Stomach (tissue), 9 donors: Measurements from ENCODE around the gene INPP4B. TPM values are rescaled to one million over a fixed set of nuclear protein-coding genes. Genes with fewer than 3 reads are reported as not detected.

Source experiments
- DNase-seq, 2 donors: peaks; one replicate each; pipeline versions ENCODE4 v3.0.0 to v3.0.0-alpha.2; 2013 to 2019
- H3K27ac ChIP-seq, 5 donors: fragments of 200-600 bp in 4 of 5; sonication (generic) in 4 of 5; one replicate each; pipeline ENCODE4 v1.5.1; 2013 to 2019; ENCODE audit warnings: mild to moderate bottlenecking in 1 of 5, moderate library complexity in 1 of 5
- H3K27me3 ChIP-seq, 3 donors: fragments of 200-600 bp; sonication (generic); one replicate each; pipeline ENCODE4 v1.5.1; 2017 to 2019; ENCODE audit warnings: mixed run types in 1 of 3
- H3K36me3 ChIP-seq, 4 donors: fragments of 200-600 bp; sonication (generic); 1 replicate in 3 of 4; 2 replicates in 1 of 4; pipeline ENCODE4 v1.5.1; 2016 to 2019
- H3K4me1 ChIP-seq, 4 donors: fragments of 200-600 bp; sonication (generic); one replicate each; pipeline ENCODE4 v1.5.1; 2016 to 2019
- H3K4me3 ChIP-seq, 4 donors: fragments of 200-600 bp; sonication (generic) in 3 of 4; one replicate each; pipeline ENCODE4 v1.5.1; 2016 to 2019; ENCODE audit warnings: mild to moderate bottlenecking in 1 of 4
- H3K9me3 ChIP-seq, 4 donors: fragments of 200-600 bp; sonication (generic); one replicate each; pipeline ENCODE4 v1.5.1; 2016 to 2019
- CTCF ChIP-seq, 7 experiments: fragments of 450-650 bp in 4 of 7; fragments of 200-600 bp in 3 of 7; sonication (generic) in 3 of 7; IDR thresholded peaks; one replicate each; pipeline ENCODE4 v1.5.1; 2016 to 2019; ENCODE audit warnings: antibody characterized with exemption in 7 of 7, control low read depth in 2 of 7, mild to moderate bottlenecking in 1 of 7
- EP300 ChIP-seq: sonication (generic); formaldehyde crosslinking; IDR thresholded peaks from one replicate; pipeline ENCODE4 v1.6.1; 2017; ENCODE audit warnings: antibody characterized with exemption
- POLR2A ChIP-seq, 4 donors: fragments of 450-650 bp; IDR thresholded peaks; one replicate each; pipeline ENCODE4 v1.6.1; 2016; ENCODE audit warnings: antibody characterized with exemption in 4 of 4, control low read depth in 2 of 4, mild to moderate bottlenecking in 1 of 4, moderate library complexity in 1 of 4
- POLR2AphosphoS5 ChIP-seq, 3 donors: sonication (generic); formaldehyde crosslinking; IDR thresholded peaks; one replicate each; pipeline ENCODE4 v1.6.1; 2016; ENCODE audit warnings: antibody characterized with exemption in 3 of 3
- WGBS, 5 donors: extraction: QIAGEN DNeasy Blood & Tissue Kit in 3 of 5; methylation state at CpG; one replicate each; pipeline versions ENCODE4 v1.1.5 to v1.1.7; 2013 to 2018; 5-methylcytosine and 5-hydroxymethylcytosine counted together
- intact Hi-C: fragments of 100-400 bp; cut with DNase I; formaldehyde crosslinking; loops from one replicate; pipeline ENCODE4 v1.15.1; 2023; ENCODE audit warnings: low total_unique reads
- polyA plus RNA-seq, 3 donors: library from polyadenylated mRNA; stranded (reverse); fragments of 200-250 nt; gene quantifications; one replicate each; pipeline ENCODE4 v1.2.3, GENCODE V29; 2013
- total RNA-seq, 5 donors: library from RNA; depleted of rRNA; stranded (reverse); fragments of >200 nt; gene quantifications; one replicate each; pipeline versions ENCODE4 v1.1.0 to v1.2.3, GENCODE V29; 2014 to 2016
- donor health status: healthy with polysubstance abuse.
- donor health status: Bipolar disorder and iron deficiency.
- donor health status: healthy.

Gene INPP4B
- total and polyA plus RNA-seq, 8 donors, result 1.4 to 96.9 (median 11.7) TPM

- Histone ChIP-seq H3K4me3 (no peak overlapping the region), H3K9me3 (no peaks in the 10 kb centered on the region), H3K27ac (no peak overlapping the region), H3K4me1 (no peaks in the 10 kb centered on the region), H3K36me3 (no peaks in the 10 kb centered on the region), H3K27me3 (no peaks in the 10 kb centered on the region)
- no peak for DNase-seq
- TF ChIP-seq POLR2AphosphoS5 (IDR thresholded peaks at IDR 0.05) (no peak), POLR2A (IDR thresholded peaks at IDR 0.05) (no peak), EP300 (no peak), CTCF (IDR thresholded peaks at IDR 0.05) (no peak)
- 90 to 100% (median 96%) methylated on average over 1 of the region's 1 CpG for whole genome bisulfite sequencing, 5 donors
- intact Hi-C loops, result no loop called here
Observed at GRCh38 chr4:142708231-142708630, 137.9 kb downstream of the INPP4B start.

- intact Hi-C loops, result no loop called here
- no peak for TF ChIP-seq EP300
- no peak for TF ChIP-seq POLR2A (IDR thresholded peaks at IDR 0.05)
- TF ChIP-seq POLR2AphosphoS5 (IDR thresholded peaks at IDR 0.05), result no peak
- no peak for TF ChIP-seq CTCF (IDR thresholded peaks at IDR 0.05)
- Histone ChIP-seq H3K9me3 (no peaks in the 10 kb centered on the region), H3K4me3 (no peak overlapping the region), H3K36me3 (no peaks in the 10 kb centered on the region), H3K27me3 (no peaks in the 10 kb centered on the region), H3K27ac (no peak overlapping the region), H3K4me1 (no peaks in the 10 kb centered on the region)
- DNase-seq, result no peak
- 63 to 86% (median 77%) methylated on average over 1 of the region's 1 CpG for WGBS, 5 donors
Observed at GRCh38 chr4:142707401-142707800, 138.7 kb downstream of the INPP4B start.

- Histone ChIP-seq H3K9me3 (no peaks in the 10 kb centered on the region), H3K4me3 (no peak overlapping the region), H3K36me3 (no peaks in the 10 kb centered on the region), H3K27me3 (no peaks in the 10 kb centered on the region), H3K4me1 (no peaks in the 10 kb centered on the region), H3K27ac (no peak overlapping the region)
- intact Hi-C loops, result no loop called here
- no peak for DNase-seq
- WGBS, 5 donors, result 66 to 84% (median 81%) methylated on average over 1 of the region's 1 CpG
- no peak for TF ChIP-seq CTCF (IDR thresholded peaks at IDR 0.05)
- no peak for TF ChIP-seq POLR2A (IDR thresholded peaks at IDR 0.05)
- no peak for TF ChIP-seq POLR2AphosphoS5 (IDR thresholded peaks at IDR 0.05)
- TF ChIP-seq EP300, result no peak
Observed at GRCh38 chr4:142706381-142706780, 139.7 kb downstream of the INPP4B start.

- no peak overlapping the region for H3K27ac ChIP-seq
- intact Hi-C loops, result no loop called here
- TF ChIP-seq CTCF (IDR thresholded peaks at IDR 0.05), result no peak
- no peak for TF ChIP-seq POLR2AphosphoS5 (IDR thresholded peaks at IDR 0.05)
- TF ChIP-seq EP300, result no peak
- TF ChIP-seq POLR2A (IDR thresholded peaks at IDR 0.05), result no peak
- no peak for DNase-seq
- no peaks in the 10 kb centered on the region for H3K36me3 ChIP-seq
- WGBS, 5 donors, result 75 to 91% (median 88%) methylated on average over 1 of the region's 1 CpG
- H3K9me3 ChIP-seq, result no peaks in the 10 kb centered on the region
- H3K4me1 ChIP-seq, result no peaks in the 10 kb centered on the region
- H3K27me3 ChIP-seq, result no peaks in the 10 kb centered on the region
- H3K4me3 ChIP-seq, result no peak overlapping the region
Observed at GRCh38 chr4:142705820-142706219, 140.3 kb downstream of the INPP4B start.
